Adrenal gland (tissue), 5 donors: ENCODE data around the gene KDM7A.

ENCODE experiments used
- POLR2A ChIP-seq, 2 donors: fragments of 450-650 bp; IDR thresholded peaks; one replicate each; pipeline ENCODE4 v1.6.1; 2017; ENCODE audit warnings: antibody characterized with exemption in 2 of 2, mild to moderate bottlenecking in 2 of 2, moderate library complexity in 1 of 2
- TF ChIP-seq, protein P1 (sequence below), 6 experiments: fragments of 450-650 bp in 4 of 6; fragments of 200-600 bp in 2 of 6; sonication (generic) in 1 of 6; IDR thresholded peaks; 1 replicate in 5 of 6; 2 replicates in 1 of 6; pipeline versions ENCODE4 v1.5.1 to v1.8.0; 2016 to 2021; ENCODE audit warnings: antibody characterized with exemption in 6 of 6, mild to moderate bottlenecking in 2 of 6, moderate library complexity in 1 of 6
- donor health status: DM: no; HTN: no; CAD: no.

DNA sequence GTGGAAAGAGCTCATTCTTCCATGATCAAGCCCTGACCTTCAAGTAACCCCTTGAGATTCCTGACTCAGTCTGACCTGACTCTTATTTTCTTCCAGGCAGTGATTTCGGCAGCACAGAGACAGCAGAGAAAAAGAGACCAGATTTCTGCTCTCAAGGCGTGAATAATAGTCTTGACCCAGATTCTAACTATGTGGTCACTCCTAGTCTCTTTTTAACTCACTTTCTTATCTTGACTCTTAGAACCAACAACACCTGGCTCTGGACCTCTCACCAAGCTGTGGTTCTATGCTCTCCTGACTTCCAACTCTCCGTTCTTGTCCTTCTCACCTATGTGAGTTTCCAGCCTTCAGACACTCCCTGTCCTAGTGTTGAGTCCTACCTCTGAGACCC is 36.9 kb upstream of the KDM7A start:
- TF ChIP-seq POLR2A (IDR thresholded peaks at IDR 0.05), result no peak
- TF ChIP-seq, protein P1, sequence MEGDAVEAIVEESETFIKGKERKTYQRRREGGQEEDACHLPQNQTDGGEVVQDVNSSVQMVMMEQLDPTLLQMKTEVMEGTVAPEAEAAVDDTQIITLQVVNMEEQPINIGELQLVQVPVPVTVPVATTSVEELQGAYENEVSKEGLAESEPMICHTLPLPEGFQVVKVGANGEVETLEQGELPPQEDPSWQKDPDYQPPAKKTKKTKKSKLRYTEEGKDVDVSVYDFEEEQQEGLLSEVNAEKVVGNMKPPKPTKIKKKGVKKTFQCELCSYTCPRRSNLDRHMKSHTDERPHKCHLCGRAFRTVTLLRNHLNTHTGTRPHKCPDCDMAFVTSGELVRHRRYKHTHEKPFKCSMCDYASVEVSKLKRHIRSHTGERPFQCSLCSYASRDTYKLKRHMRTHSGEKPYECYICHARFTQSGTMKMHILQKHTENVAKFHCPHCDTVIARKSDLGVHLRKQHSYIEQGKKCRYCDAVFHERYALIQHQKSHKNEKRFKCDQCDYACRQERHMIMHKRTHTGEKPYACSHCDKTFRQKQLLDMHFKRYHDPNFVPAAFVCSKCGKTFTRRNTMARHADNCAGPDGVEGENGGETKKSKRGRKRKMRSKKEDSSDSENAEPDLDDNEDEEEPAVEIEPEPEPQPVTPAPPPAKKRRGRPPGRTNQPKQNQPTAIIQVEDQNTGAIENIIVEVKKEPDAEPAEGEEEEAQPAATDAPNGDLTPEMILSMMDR (IDR thresholded peaks at IDR 0.05), result no peak
